ENCODE measurements around the gene PDK1.

DNA sequence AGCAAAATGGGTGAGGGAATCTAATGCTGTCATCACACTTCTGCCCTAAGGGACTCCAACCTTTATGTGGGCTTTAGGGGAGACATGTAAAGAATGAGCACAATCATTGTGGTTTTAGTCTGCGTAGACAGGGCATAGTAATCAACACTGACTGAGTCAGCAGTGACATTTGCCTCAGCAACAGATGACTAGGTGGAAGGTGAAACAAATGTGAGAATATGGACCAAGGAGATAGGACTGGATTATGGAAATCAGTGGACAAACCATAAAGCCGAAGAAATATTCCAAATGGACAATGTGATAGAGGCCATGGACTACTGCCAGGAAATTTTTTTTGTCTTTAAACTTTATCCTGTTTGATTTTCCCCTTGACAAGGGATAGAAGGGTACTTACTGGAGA is 83.9 kb downstream of the PDK1 start:
- no peak for TF ChIP-seq CTCF (IDR thresholded peaks at IDR 0.05)
- TF ChIP-seq POLR2A (IDR thresholded peaks at IDR 0.05) = no peak
